Naive thymus-derived CD8-positive, alpha-beta T cell (primary cell): Measurements from ENCODE around the gene DUSP19. TPM values are rescaled to one million over a fixed set of nuclear protein-coding genes. Genes with fewer than 3 reads are reported as not detected.

ENCODE experiments used
- ATAC-seq, 2 donors: fragments of 150-1000 bp; cut with Tn5 transposase in 1 of 2; sonication (Bioruptor Pico), chemical (Tn5 transposase) in 1 of 2; 1 replicate in 1 of 2; 2 replicates in 1 of 2; pipeline ENCODE4 v1.10.0; 2021; ENCODE audit warnings: mild to moderate bottlenecking in 2 of 2, moderate library complexity in 2 of 2
- POLR2A ChIA-PET: fragments of 350-600 bp; sonication (Branson Sonifier 250); formaldehyde crosslinking; loops from one replicate; lab custom pipeline; 2021; ENCODE audit warnings: antibody characterized with exemption; lab: Charles Lee
- DNase-seq, 10 donors: peaks; one replicate each; pipeline versions ENCODE4 v3.0.0 to v3.0.0-alpha.2; 2020 to 2022
- H3K27ac Mint-ChIP-seq, 10 donors: one replicate each; pipeline ENCODE4 v1.8.0; 2020 to 2022; ENCODE audit warnings: mild to moderate bottlenecking in 10 of 10, mixed read lengths in 10 of 10, moderate library complexity in 4 of 10, inconsistent platforms in 1 of 10
- H3K27me3 Mint-ChIP-seq, 5 donors: one replicate each; pipeline ENCODE4 v1.8.0; 2021 to 2022; ENCODE audit warnings: mixed read lengths in 5 of 5
- H3K36me3 Mint-ChIP-seq, 3 donors: one replicate each; pipeline ENCODE4 v1.8.0; 2020 to 2022; ENCODE audit warnings: mixed read lengths in 3 of 3, mild to moderate bottlenecking in 2 of 3, inconsistent platforms in 1 of 3
- H3K4me1 Mint-ChIP-seq, 4 donors: one replicate each; pipeline ENCODE4 v1.8.0; 2021 to 2022; ENCODE audit warnings: mixed read lengths in 4 of 4
- H3K4me3 Mint-ChIP-seq, 10 donors: one replicate each; pipeline ENCODE4 v1.8.0; 2020 to 2022; ENCODE audit warnings: mild to moderate bottlenecking in 10 of 10, mixed read lengths in 10 of 10, moderate library complexity in 6 of 10, inconsistent platforms in 1 of 10
- H3K9me3 Mint-ChIP-seq, 9 donors: one replicate each; pipeline ENCODE4 v1.8.0; 2020 to 2022; ENCODE audit warnings: mixed read lengths in 9 of 9, mild to moderate bottlenecking in 3 of 9, inconsistent platforms in 1 of 9, moderate library complexity in 1 of 9
- polyA plus RNA-seq, 3 donors: library from polyadenylated mRNA; unstranded; fragments of 300-500 nt; fragmentation: Illumina TruSeq; gene quantifications; one replicate each; pipeline ENCODE4 v1.2.3, GENCODE V29; 2021
- total RNA-seq, 8 experiments: library from RNA in 2 of 8; stranded (reverse) in 2 of 8; gene quantifications; one replicate each; pipeline ENCODE4 v1.2.3 and lab custom pipeline; 2021 to 2026

Gene DUSP19
- total and polyA plus RNA-seq, 5 experiments from 2014 or later = 0.30 to 1.7 (median 0.88) TPM

DNA sequence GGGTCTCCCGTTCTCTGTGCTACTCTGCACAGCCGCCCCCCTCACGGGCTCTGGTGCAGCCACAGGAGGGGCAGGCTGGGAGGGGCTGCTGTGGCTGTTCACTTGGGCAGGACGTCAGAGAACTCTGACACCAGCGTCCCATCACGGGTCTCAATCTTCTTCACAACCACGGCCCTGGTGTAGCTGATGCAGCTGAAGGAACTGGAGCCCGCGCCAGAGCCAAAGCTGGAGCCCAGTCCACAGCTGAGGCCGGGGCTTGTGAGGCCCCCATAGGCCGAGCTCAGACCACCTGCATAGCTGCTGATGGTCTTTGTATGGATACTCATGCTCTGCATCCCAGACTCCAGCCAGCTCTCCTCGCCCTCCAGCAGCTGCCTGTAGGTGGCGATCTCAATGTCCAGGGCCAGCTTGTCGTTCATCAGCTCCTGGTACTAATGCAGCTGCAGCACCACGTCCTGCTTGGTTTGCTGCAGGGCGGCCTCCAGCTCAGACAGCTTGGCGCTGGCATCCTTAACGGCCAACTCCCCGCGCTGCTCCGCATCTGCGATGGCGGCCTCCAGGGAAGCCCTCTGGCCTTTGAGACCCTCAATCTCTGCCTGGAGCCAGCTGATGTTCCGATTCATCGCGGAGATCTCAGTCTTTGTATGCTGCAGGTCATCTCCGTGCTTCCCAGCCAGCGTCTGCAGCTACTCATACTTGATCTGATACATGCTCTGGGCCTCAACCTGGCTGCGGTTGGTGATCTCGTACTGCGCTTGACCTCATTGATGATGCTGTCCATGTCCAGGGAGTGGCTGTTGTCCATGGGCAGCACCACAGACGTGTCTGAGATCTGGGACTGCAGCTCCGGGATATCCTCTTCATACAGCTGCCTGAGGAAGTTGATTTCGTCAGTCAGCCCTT, 7.4 kb upstream of the DUSP19 start:
- peaks cover 8 to 35% (median 20%) of the 10 kb centered on the region in 5 donors for H3K27me3 Mint-ChIP-seq
- DNase-seq (no peak), ATAC-seq (no peak)
- H3K4me1 Mint-ChIP-seq = peaks cover 0 to 2% (median 0%) of the 10 kb centered on the region in 4 donors
- H3K27ac Mint-ChIP-seq = no peak overlapping the region
- POLR2A ChIA-PET = no interaction called here
- H3K36me3 Mint-ChIP-seq = peaks cover 0 to 2% (median 0%) of the 10 kb centered on the region in 3 donors
- H3K4me3 Mint-ChIP-seq = no peak overlapping the region
- H3K9me3 Mint-ChIP-seq = peaks cover 0 to 2% (median 0%) of the 10 kb centered on the region in 9 donors

DNA sequence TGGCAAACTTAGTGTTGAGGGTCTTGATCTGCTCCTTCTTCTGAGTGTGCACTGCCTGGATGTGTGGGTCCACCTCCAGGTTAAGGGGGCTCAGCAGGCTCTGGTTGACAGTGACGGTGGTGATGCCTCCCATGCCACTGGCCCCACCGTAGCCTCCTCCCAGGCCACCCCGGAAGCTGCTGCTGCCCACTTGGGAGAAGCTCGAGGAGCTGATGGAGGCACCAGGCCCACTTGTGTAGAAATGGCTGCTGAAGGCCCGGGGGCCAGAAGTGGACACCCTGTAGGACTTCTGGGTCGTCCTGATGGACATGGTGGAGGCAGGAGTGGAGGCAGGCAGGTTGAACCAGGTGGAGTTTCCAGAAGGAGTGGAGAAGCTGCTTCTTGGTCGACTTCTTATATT, 6.4 kb upstream of the DUSP19 start:
- peaks cover 6 to 26% (median 15%) of the 10 kb centered on the region in 5 donors for H3K27me3 Mint-ChIP-seq
- H3K36me3 Mint-ChIP-seq = peaks cover 0 to 2% (median 0%) of the 10 kb centered on the region in 3 donors
- no peak overlapping the region for H3K4me3 Mint-ChIP-seq
- ATAC-seq = no peak
- peaks cover 0 to 2% (median 0%) of the 10 kb centered on the region in 4 donors for H3K4me1 Mint-ChIP-seq
- POLR2A ChIA-PET = no interaction called here
- DNase-seq = no peak
- no peak overlapping the region for H3K27ac Mint-ChIP-seq
- H3K9me3 Mint-ChIP-seq = peaks cover 0 to 2% (median 0%) of the 10 kb centered on the region in 9 donors

GRCh38 chr2:183078163-183078463, 434 bp upstream of the DUSP19 start:
- Mint-ChIP-seq H3K9me3 (no peaks in the 10 kb centered on the region), H3K27ac (peak overlapping the region in 8 of 10 donors; percentile 15 to 91 (median 82)), H3K27me3 (peaks cover 0 to 3% (median 1%) of the 10 kb centered on the region in 5 donors), H3K4me1 (peaks cover 5 to 15% (median 9%) of the 10 kb centered on the region in 4 donors), H3K4me3 (peak overlapping the region; percentile 91 to 97 (median 94)), H3K36me3 (no peaks in the 10 kb centered on the region)
- ATAC-seq (peak; percentile 48 to 50), DNase-seq (no peak)
- POLR2A ChIA-PET = no interaction called here

DNA sequence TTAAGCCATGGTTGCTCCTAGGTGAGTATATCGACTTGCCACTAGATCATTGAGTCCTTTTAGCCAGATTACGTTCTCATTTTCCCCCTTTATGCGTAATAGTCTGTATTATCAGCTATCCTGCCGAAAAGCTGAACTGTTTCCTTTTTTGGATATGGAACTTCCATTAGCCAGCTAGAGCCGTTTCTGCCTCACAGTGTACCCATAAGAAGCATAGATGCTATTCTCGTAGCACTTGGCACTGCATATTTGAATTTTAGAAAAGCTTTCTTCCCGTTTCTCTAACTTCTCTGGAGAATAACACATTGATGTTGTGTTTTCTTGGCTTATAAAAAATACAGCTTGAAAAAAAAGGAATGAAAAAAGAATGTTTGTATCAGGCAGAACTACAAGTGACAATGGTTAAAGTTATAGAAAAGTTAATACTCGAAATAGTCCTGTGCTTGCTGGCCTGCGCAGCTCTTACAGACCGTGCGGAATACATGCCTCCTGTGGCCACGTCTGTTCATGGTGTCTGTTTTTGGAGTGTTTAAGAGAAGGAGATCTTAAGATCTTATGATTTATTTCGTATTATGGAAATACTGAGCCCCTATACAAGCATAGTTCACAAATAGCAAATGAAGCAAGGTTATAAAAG, 710 bp downstream of the DUSP19 start:
- Mint-ChIP-seq H3K4me1 (peaks cover 5 to 15% (median 9%) of the 10 kb centered on the region in 4 donors), H3K4me3 (peak overlapping the region; percentile 91 to 97 (median 94)), H3K27me3 (peaks cover 0 to 3% (median 0%) of the 10 kb centered on the region in 5 donors), H3K9me3 (no peaks in the 10 kb centered on the region), H3K27ac (peak overlapping the region in 7 of 10 donors; percentile 69 to 91 (median 83)), H3K36me3 (no peaks in the 10 kb centered on the region)
- DNase-seq = peak in 2 of 10 donors; percentile 8 to 14
- peak; percentile 46 to 56 for ATAC-seq
- POLR2A ChIA-PET = interaction anchor here (1.2 kb wide), 1 partner anchor 45 kb away, joined by 3 read pairs; no protein-coding TSS in a partner anchor

- Mint-ChIP-seq H3K27ac (no peak overlapping the region), H3K27me3 (peaks cover 0 to 3% (median 0%) of the 10 kb centered on the region in 5 donors), H3K4me3 (no peak overlapping the region), H3K4me1 (peaks cover 5 to 15% (median 9%) of the 10 kb centered on the region in 4 donors), H3K36me3 (no peaks in the 10 kb centered on the region), H3K9me3 (no peaks in the 10 kb centered on the region)
- DNase-seq = no peak
- ATAC-seq = no peak
- POLR2A ChIA-PET = interaction anchor here (0.7 kb wide), 1 partner anchor 26 kb away, joined by 3 read pairs; no protein-coding TSS in a partner anchor
Measured at GRCh38 chr2:183081911-183082310, 3.4 kb downstream of the DUSP19 start.

GRCh38 chr2:183088061-183088460, 9.5 kb downstream of the DUSP19 start:
- no peak overlapping the region for H3K27ac Mint-ChIP-seq
- DNase-seq (no peak), ATAC-seq (no peak)
- no peak overlapping the region for H3K4me3 Mint-ChIP-seq
- H3K27me3 Mint-ChIP-seq = no peaks in the 10 kb centered on the region
- POLR2A ChIA-PET = no interaction called here
- no peaks in the 10 kb centered on the region for H3K4me1 Mint-ChIP-seq
- H3K9me3 Mint-ChIP-seq = no peaks in the 10 kb centered on the region
- H3K36me3 Mint-ChIP-seq = peaks cover 0 to 5% (median 0%) of the 10 kb centered on the region in 3 donors

DNA sequence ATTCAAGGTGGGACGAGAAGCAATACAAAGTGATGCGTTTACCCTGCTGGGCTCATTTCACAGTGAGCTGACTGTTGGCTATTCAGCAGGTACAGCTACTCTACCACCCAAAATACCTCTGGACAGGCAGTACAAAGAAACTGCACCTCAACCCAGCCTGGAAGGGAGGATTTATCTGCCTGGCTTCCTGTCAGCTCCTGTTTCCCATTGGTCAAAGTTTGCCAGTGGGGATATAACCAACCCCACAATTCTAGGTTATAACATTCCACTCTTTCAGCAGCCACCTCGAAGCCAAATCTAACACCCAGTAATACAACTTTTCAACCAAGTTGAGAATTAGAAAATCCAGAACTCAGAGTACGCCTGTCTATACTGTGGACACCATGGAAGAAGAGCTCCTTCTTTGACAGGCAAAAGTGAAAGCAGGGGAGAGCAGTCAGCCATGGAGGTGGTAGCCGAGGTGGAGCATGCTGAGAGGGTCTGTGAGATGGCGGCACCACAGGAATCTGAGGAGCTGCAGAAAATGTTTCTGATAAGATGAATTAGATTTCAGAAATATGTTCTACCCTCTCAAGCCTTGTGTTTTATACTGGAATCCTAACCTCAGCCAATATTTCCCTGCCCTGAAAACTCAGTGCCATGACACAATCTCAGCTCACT, 10.8 kb downstream of the DUSP19 start:
- Mint-ChIP-seq H3K36me3 (peaks cover 0 to 5% (median 0%) of the 10 kb centered on the region in 3 donors), H3K27ac (no peak overlapping the region), H3K4me3 (no peak overlapping the region), H3K9me3 (no peaks in the 10 kb centered on the region), H3K27me3 (no peaks in the 10 kb centered on the region), H3K4me1 (no peaks in the 10 kb centered on the region)
- POLR2A ChIA-PET = no interaction called here
- DNase-seq (no peak), ATAC-seq (no peak)

- Mint-ChIP-seq H3K9me3 (no peaks in the 10 kb centered on the region), H3K4me3 (no peak overlapping the region), H3K27me3 (peaks cover 0 to under 1% (median 0%) of the 10 kb centered on the region in 5 donors), H3K27ac (no peak overlapping the region), H3K36me3 (peaks cover 0 to 5% (median under 1%) of the 10 kb centered on the region in 3 donors), H3K4me1 (no peaks in the 10 kb centered on the region)
- POLR2A ChIA-PET = no interaction called here
- ATAC-seq = no peak
- no peak for DNase-seq
Measured at GRCh38 chr2:183091318-183091953, 12.9 kb downstream of the DUSP19 start.

DNA sequence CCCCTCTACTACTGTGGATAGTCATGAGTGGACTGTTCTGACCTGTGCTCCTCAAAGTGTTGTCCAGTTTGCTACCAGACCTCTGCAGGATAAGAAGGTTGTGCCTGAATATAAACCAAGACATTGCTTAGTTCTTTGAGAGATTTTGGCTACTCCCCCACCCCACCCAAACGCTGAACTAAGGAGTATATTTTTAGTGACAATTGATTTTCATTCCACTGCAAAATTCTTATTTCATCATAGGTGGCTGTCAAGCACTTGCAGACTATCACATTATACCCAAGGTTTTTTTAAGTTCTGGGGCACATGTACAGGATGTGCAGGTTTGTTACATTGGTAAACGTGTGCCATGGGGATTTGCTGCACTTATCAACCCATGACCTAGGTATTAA, 13.4 kb downstream of the DUSP19 start:
- H3K9me3 Mint-ChIP-seq = no peaks in the 10 kb centered on the region
- no peak for DNase-seq
- peaks cover 0 to 2% (median 0%) of the 10 kb centered on the region in 5 donors for H3K27me3 Mint-ChIP-seq
- peaks cover 0 to 5% (median 2%) of the 10 kb centered on the region in 3 donors for H3K36me3 Mint-ChIP-seq
- ATAC-seq = no peak
- H3K27ac Mint-ChIP-seq = no peak overlapping the region
- POLR2A ChIA-PET = no interaction called here
- H3K4me3 Mint-ChIP-seq = no peak overlapping the region
- no peaks in the 10 kb centered on the region for H3K4me1 Mint-ChIP-seq

DNA sequence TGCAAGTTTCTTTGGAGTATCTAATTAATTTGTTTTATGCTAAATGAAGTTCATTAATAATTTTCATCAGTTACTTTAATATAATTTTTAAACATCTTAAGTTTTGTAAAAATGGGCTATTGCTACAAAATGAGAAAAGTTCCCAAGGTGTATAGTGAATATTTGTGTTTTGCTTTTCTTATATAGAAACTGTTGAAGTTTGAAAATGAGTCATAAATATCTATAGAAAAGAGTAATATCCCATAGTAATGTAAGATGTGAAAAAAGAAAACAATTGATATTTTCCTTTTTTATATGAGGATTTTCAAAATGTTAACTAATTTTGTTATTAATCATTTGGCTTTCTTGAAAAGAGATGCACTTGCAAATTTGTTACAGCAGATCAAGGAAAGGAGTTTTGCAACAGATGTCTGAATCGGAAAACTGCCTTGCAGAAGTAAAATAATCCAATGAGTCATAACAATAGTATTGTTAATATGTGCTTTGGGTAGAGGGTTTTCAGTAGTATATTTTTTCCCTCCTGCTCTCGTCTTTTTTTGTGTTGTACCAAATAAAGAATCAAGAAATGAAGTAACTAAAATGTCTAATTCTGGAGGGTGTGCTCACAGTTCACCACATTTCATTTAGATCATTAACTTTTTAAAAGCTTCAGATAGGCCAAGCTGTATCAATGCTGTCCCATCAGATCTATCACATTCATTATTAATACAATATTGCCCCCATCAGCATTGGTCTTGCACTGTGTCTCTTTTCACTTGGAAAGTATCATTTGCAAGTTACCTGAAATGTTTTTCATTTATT, 15.5 kb downstream of the DUSP19 start:
- H3K27ac Mint-ChIP-seq = no peak overlapping the region
- POLR2A ChIA-PET = no interaction called here
- H3K27me3 Mint-ChIP-seq = peaks cover 0 to 4% (median 0%) of the 10 kb centered on the region in 5 donors
- no peaks in the 10 kb centered on the region for H3K9me3 Mint-ChIP-seq
- H3K36me3 Mint-ChIP-seq = peaks cover 0 to 2% (median 0%) of the 10 kb centered on the region in 3 donors
- ATAC-seq = no peak
- H3K4me1 Mint-ChIP-seq = no peaks in the 10 kb centered on the region
- no peak for DNase-seq
- H3K4me3 Mint-ChIP-seq = no peak overlapping the region

DNA sequence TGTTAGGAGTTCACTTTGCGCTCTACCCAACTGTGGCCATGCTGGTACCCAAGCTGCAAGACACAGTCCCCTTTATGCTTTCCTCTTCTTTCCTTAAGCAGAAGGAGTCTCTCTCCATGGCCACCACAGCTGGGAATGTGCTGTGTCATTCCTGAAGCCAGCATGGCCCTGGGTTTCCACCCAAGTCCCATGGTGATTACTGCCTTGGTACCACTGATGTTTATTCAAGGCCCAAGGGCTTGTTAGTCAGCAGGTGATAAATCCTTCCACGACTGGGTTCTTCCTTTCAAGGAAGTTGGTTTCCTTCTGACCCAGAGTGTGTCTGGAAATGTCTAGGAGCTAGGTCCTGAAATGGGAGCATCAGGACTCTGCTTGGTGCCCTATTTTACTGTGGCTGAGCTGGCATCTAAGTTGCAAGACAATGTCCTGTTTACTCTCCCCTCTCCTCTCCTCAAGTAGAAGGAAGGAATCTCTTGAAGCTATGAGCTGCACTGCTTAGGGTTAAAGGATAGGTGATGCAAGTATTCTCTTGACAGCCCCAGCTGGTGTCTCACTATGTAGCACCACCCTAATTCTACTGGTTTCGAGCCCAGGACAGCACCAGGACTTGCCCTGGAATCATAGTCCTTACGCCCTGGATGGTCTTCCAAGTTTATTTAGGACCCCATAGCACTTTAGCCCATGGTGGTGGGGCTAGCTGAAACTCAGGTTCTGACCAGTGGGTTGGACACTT, 27.0 kb downstream of the DUSP19 start:
- no peaks in the 10 kb centered on the region for H3K4me1 Mint-ChIP-seq
- no peak for DNase-seq

More for the DNA sequence above, 27.0 kb downstream of the DUSP19 start:
- peaks cover 0 to 6% (median 3%) of the 10 kb centered on the region in 3 donors for H3K36me3 Mint-ChIP-seq
- H3K27ac Mint-ChIP-seq = no peak overlapping the region
- POLR2A ChIA-PET = no interaction called here
- H3K4me3 Mint-ChIP-seq = no peak overlapping the region
- H3K27me3 Mint-ChIP-seq = peaks cover 5 to 29% (median 13%) of the 10 kb centered on the region in 5 donors
- ATAC-seq = no peak
- H3K9me3 Mint-ChIP-seq = no peaks in the 10 kb centered on the region
